DND-41 (cell line): Measurements from ENCODE around the gene DHX34.
"Not testable (repeated sequence)": the region's sequence is repeated elsewhere in the genome, so short reads cannot be mapped to it uniquely, and the experiment has no call there.

ENCODE experiments used
- ATAC-seq: fragments of 200-7000 bp; cut with Tn5 transposase; 3 replicates; pipeline ENCODE4 v1.9.1; 2021; ENCODE audit warnings: low read depth; ENCODE audit not compliant: insufficient read depth
- DNase-seq: peaks from one replicate; pipeline ENCODE4 v3.0.0-alpha.2; 2020
- H2AFZ ChIP-seq: 2 replicates; pipeline ENCODE4 v1.6.0; 2012; ENCODE audit warnings: low read depth, low read length
- H3K27ac ChIP-seq: 2 replicates; pipeline ENCODE4 v1.5.1; 2012; ENCODE audit warnings: low read length, inconsistent platforms
- H3K27me3 ChIP-seq: fragments of 200-600 bp; sonication (generic); 2 replicates; pipeline ENCODE4 v1.6.0; 2012; ENCODE audit warnings: low read length, mild to moderate bottlenecking, inconsistent platforms; ENCODE audit not compliant: insufficient read depth, poor library complexity
- H3K36me3 ChIP-seq: 2 replicates; pipeline ENCODE4 v1.5.1; 2012; ENCODE audit warnings: low read length, inconsistent platforms; ENCODE audit not compliant: insufficient read depth
- H3K4me1 ChIP-seq: 2 replicates; pipeline ENCODE4 v1.5.1; 2012; ENCODE audit warnings: mild to moderate bottlenecking, low read length; ENCODE audit not compliant: insufficient read depth
- H3K4me2 ChIP-seq: 2 replicates; pipeline ENCODE4 v1.6.0; 2012; ENCODE audit warnings: mild to moderate bottlenecking, moderate library complexity, low read length, inconsistent platforms; ENCODE audit not compliant: insufficient read depth
- H3K4me3 ChIP-seq, 2 experiments: fragments of 200-600 bp in 1 of 2; shearing (Covaris generic) in 1 of 2; 2 replicates each; pipeline ENCODE4 v1.5.1; 2012 to 2016; ENCODE audit warnings: inconsistent platforms in 2 of 2, low read length in 2 of 2, mild to moderate bottlenecking in 2 of 2, low read depth in 1 of 2, moderate library complexity in 1 of 2
- H3K79me2 ChIP-seq: 2 replicates; pipeline ENCODE4 v1.6.0; 2012; ENCODE audit warnings: low read length, inconsistent platforms; ENCODE audit not compliant: insufficient read depth
- H3K9ac ChIP-seq: 2 replicates; pipeline ENCODE4 v1.6.0; 2012; ENCODE audit warnings: low read depth, mild to moderate bottlenecking, inconsistent platforms, low read length, moderate library complexity
- H3K9me3 ChIP-seq: 2 replicates; pipeline ENCODE4 v1.5.1; 2012; ENCODE audit warnings: low read length, moderate library complexity, mild to moderate bottlenecking, inconsistent platforms; ENCODE audit not compliant: insufficient read depth, severe bottlenecking
- H4K20me1 ChIP-seq: 2 replicates; pipeline ENCODE4 v1.6.0; 2012; ENCODE audit warnings: low read length; ENCODE audit not compliant: insufficient read depth
- EZH2 ChIP-seq: IDR thresholded peaks from 3 replicates; pipeline ENCODE4 v1.6.1; 2012; ENCODE audit warnings: borderline replicate concordance, low read depth, mild to moderate bottlenecking, moderate library complexity, low read length, inconsistent platforms; ENCODE audit not compliant: severe bottlenecking
- TF ChIP-seq, protein P1 (sequence below): IDR thresholded peaks from 2 replicates; pipeline ENCODE4 v1.5.1; 2012; ENCODE audit warnings: borderline replicate concordance, low read length, moderate library complexity, mild to moderate bottlenecking; ENCODE audit not compliant: poor library complexity, severe bottlenecking; ENCODE audit errors: extremely low read depth

The DHX34 gene

DNA sequence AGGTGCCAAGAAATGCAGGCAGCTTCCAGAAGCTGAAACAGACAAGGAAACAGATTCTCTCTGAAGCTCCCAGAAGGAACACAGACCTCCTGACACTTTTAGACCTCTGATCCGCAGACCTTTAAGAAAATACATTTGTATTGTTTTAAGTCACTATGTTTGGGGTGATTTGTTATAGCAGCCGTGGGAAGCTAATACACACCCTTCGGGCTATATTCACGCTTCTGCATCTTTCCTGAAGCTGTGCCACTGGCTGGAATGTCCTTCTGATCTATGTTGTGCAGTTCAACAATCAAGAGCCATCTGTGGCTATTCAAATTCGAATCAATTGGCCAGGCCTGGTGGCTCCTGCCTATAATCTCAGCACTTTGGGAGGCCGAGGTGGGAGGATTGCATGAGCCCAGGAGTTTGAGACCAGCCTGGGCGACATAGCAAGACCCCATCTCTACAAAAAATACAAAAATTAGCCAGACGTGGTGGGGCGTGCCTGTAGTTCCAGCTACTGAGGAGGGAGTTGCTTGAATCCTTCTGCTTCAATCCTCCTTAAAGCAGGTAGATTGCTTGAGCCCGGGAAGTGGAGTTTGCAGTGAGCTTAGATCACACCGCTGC lies 5.8 kb upstream of the DHX34 start:
- Histone ChIP-seq H3K36me3 (no peaks in the 10 kb centered on the region), H3K4me1 (peaks cover 2% of the 10 kb centered on the region), H3K79me2 (no peaks in the 10 kb centered on the region), H3K9me3 (no peaks in the 10 kb centered on the region), H3K27me3 (no peaks in the 10 kb centered on the region), H3K4me3 (no peak overlapping the region), H3K9ac (no peak overlapping the region), H4K20me1 (no peaks in the 10 kb centered on the region), H3K4me2 (no peak overlapping the region), H3K27ac (no peak overlapping the region), H2AFZ (no peak overlapping the region)
- ATAC-seq (no peak), DNase-seq (no peak)
- TF ChIP-seq, protein P1, sequence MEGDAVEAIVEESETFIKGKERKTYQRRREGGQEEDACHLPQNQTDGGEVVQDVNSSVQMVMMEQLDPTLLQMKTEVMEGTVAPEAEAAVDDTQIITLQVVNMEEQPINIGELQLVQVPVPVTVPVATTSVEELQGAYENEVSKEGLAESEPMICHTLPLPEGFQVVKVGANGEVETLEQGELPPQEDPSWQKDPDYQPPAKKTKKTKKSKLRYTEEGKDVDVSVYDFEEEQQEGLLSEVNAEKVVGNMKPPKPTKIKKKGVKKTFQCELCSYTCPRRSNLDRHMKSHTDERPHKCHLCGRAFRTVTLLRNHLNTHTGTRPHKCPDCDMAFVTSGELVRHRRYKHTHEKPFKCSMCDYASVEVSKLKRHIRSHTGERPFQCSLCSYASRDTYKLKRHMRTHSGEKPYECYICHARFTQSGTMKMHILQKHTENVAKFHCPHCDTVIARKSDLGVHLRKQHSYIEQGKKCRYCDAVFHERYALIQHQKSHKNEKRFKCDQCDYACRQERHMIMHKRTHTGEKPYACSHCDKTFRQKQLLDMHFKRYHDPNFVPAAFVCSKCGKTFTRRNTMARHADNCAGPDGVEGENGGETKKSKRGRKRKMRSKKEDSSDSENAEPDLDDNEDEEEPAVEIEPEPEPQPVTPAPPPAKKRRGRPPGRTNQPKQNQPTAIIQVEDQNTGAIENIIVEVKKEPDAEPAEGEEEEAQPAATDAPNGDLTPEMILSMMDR = no peak
- no peak for TF ChIP-seq EZH2

DNA sequence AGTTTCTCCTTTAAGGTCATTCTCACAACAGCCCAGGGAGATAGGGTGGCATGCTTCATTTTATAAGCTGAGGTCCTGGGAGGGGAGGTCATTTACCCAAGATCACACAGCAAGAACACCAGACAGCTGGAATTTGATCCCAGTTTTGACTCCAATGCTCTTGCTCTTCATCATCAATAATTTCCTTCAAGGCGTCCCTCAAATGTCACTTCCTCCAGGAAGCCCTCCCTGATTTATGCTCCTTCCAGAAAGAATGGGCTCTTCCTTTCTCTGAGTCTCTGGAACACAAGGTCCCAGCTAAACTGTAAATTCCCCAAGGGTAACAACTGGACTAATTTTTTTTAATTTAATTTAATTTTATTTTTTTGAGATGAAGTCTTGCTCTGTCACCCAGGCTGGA lies 4.7 kb upstream of the DHX34 start:
- no peak for ATAC-seq

DNA sequence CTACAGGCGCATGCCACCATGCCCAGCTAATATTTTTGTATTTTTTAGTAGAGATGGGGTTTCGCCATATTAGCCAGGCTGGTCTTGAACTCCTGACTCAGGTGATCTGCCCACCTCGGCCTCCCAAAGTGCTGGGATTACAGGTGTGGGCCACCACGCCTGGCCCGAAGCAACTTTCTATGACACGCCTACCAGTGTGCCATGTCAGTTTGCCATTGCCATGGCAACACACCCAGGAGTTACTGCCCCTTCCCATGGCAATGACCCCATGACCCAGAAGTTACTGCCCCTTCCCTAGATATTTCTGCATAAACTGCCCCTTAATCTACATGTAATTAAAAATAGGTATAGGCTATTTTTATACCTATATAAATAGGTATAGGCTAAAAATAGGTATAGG lies 3.1 kb upstream of the DHX34 start:
- H3K4me3 ChIP-seq, H3K9ac ChIP-seq, H3K36me3 ChIP-seq, H3K4me2 ChIP-seq, ATAC-seq, H3K27ac ChIP-seq, DNase-seq, H3K27me3 ChIP-seq, H2AFZ ChIP-seq, H3K9me3 ChIP-seq, H4K20me1 ChIP-seq: not testable (repeated sequence)
- peaks cover 23% of the 10 kb centered on the region for H3K4me1 ChIP-seq
- H3K79me2 ChIP-seq = peaks cover 19% of the 10 kb centered on the region

More for the DNA sequence above, 4.7 kb upstream of the DHX34 start:
- Histone ChIP-seq H3K4me1 (peaks cover 9% of the 10 kb centered on the region), H2AFZ (no peak overlapping the region), H4K20me1 (no peaks in the 10 kb centered on the region), H3K36me3 (no peaks in the 10 kb centered on the region), H3K9ac (no peak overlapping the region), H3K27ac (no peak overlapping the region), H3K27me3 (no peaks in the 10 kb centered on the region), H3K79me2 (peaks cover 3% of the 10 kb centered on the region), H3K9me3 (no peaks in the 10 kb centered on the region), H3K4me2 (no peak overlapping the region), H3K4me3 (no peak overlapping the region)
- TF ChIP-seq, protein P1 = no peak
- TF ChIP-seq EZH2 = no peak
- no peak for DNase-seq

DNA sequence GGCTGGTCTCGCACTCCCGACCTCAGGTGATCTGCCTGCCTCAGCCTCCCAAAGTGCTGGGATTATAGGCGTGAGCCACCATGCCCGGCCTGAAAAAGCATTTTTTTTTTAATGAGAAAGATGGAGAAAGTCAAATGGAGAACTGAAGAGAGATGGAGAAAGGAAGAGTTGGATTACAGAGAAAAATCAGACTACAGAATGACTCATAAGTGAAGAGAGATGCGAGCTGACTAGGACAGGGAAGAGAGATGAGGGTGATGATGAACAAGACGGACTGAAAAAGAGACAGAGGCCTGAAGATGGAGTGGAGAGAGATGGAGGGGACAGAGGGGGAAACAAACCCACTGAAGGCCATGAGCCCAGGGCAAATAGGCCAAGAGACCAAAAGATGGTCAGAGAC lies 1.5 kb downstream of the DHX34 start:
- peaks cover 26% of the 10 kb centered on the region for H3K4me1 ChIP-seq
- peaks cover 33% of the 10 kb centered on the region for H3K36me3 ChIP-seq
- H3K27me3 ChIP-seq = no peaks in the 10 kb centered on the region
- H3K79me2 ChIP-seq = peaks cover 47% of the 10 kb centered on the region
- no peak overlapping the region for H3K9ac ChIP-seq
- TF ChIP-seq, protein P1 = no peak
- H3K27ac ChIP-seq = no peak overlapping the region
- peak overlapping the region in 1 of 2 experiments; percentile 82; a peak in 1 of 4 replicates for H3K4me3 ChIP-seq
- H3K4me2 ChIP-seq = peak overlapping the region; percentile 99
- no peaks in the 10 kb centered on the region for H3K9me3 ChIP-seq
- ATAC-seq (no peak), DNase-seq (no peak)
- H2AFZ ChIP-seq = no peak overlapping the region
- peaks cover 4% of the 10 kb centered on the region; the same call in 1 of the 2 replicates for H4K20me1 ChIP-seq
